Naive B cell (primary cell): ENCODE results near the gene BNC2. TPM values are rescaled to one million over a fixed set of nuclear protein-coding genes. Genes with fewer than 3 reads are reported as not detected.

Experiments used
- ATAC-seq, 2 donors: fragments of 150-1000 bp; cut with Tn5 transposase; 2 replicates each; pipeline ENCODE4 v1.10.0; 2021; ENCODE audit warnings: low read depth in 2 of 2, mild to moderate bottlenecking in 2 of 2, moderate library complexity in 2 of 2
- DNase-seq: peaks from one replicate; pipeline ENCODE4 v3.0.0; 2022
- H3K27ac Mint-ChIP-seq, 6 donors: one replicate each; pipeline ENCODE4 v1.8.0; 2020 to 2022; ENCODE audit warnings: mild to moderate bottlenecking in 6 of 6, mixed read lengths in 6 of 6, moderate library complexity in 5 of 6, inconsistent platforms in 2 of 6
- H3K27me3 Mint-ChIP-seq, 3 donors: one replicate each; pipeline ENCODE4 v1.8.0; 2021 to 2022; ENCODE audit warnings: mixed read lengths in 3 of 3, mild to moderate bottlenecking in 1 of 3
- H3K36me3 Mint-ChIP-seq, 2 donors: one replicate each; pipeline ENCODE4 v1.8.0; 2020 to 2022; ENCODE audit warnings: mixed read lengths in 2 of 2, inconsistent platforms in 1 of 2, mild to moderate bottlenecking in 1 of 2
- H3K4me1 Mint-ChIP-seq, 3 donors: one replicate each; pipeline ENCODE4 v1.8.0; 2020 to 2022; ENCODE audit warnings: mixed read lengths in 3 of 3, inconsistent platforms in 1 of 3, mild to moderate bottlenecking in 1 of 3, moderate library complexity in 1 of 3
- H3K4me3 Mint-ChIP-seq, 8 donors: one replicate each; pipeline ENCODE4 v1.8.0; 2020 to 2022; ENCODE audit warnings: mild to moderate bottlenecking in 8 of 8, mixed read lengths in 8 of 8, moderate library complexity in 8 of 8, inconsistent platforms in 2 of 8
- H3K9me3 Mint-ChIP-seq, 7 donors: one replicate each; pipeline ENCODE4 v1.8.0; 2020 to 2022; ENCODE audit warnings: mixed read lengths in 7 of 7, mild to moderate bottlenecking in 5 of 7, inconsistent platforms in 2 of 7, moderate library complexity in 1 of 7
- polyA plus RNA-seq, 6 donors: library from polyadenylated mRNA; unstranded; fragments of 300-500 nt; fragmentation: Illumina TruSeq; gene quantifications; one replicate each; pipeline ENCODE4 v1.2.3, GENCODE V29; 2021; ENCODE audit warnings: low read depth in 6 of 6

The BNC2 gene
- polyA plus RNA-seq, 6 donors from 2014 or later = not detected

DNA sequence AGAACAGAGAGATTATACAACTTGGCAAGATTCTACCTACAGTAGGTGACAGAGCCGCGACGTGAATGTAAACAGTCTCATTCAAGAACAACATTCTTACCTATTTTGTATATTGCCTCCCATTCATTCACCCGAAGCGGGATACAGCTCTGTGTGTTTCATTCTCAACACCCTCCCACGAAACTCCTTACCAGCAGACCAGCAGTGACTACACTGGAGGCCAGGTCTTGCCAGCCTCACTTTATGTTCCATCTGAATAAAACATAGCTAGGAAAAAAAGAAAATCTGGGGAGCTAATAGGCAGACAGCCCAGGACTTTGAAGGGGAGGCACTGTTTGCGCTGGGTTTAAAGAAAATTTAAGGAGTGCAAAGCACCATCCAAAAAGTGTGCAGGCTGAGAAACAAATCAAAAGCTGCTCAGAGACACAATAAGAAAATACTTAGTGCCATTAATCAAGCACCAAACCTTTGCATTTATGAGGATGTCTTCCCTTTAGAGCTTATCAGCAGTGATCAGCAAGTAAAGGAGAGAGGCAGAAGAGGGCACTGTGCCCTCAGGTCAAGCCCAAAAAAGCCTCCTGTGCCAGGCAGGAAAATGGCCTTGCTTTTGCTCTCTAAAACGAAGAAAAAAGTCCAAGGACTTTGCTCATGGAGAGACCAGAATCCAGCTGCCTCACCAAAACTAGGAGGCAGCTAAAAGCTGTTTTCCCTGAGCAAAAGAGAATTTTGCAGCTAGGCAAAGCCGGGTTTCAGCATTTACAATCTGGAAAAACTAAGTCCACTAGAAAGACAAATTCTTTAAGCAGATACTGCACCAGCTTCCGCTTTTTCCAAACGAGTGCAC is 295.1 kb downstream of the BNC2 start:
- ATAC-seq (no peak), DNase-seq (no peak)
- Mint-ChIP-seq H3K4me1 (no peaks in the 10 kb centered on the region), H3K9me3 (peaks cover 0 to 4% (median 0%) of the 10 kb centered on the region in 7 donors), H3K27me3 (no peaks in the 10 kb centered on the region), H3K36me3 (no peaks in the 10 kb centered on the region), H3K27ac (no peak overlapping the region), H3K4me3 (no peak overlapping the region)

DNA sequence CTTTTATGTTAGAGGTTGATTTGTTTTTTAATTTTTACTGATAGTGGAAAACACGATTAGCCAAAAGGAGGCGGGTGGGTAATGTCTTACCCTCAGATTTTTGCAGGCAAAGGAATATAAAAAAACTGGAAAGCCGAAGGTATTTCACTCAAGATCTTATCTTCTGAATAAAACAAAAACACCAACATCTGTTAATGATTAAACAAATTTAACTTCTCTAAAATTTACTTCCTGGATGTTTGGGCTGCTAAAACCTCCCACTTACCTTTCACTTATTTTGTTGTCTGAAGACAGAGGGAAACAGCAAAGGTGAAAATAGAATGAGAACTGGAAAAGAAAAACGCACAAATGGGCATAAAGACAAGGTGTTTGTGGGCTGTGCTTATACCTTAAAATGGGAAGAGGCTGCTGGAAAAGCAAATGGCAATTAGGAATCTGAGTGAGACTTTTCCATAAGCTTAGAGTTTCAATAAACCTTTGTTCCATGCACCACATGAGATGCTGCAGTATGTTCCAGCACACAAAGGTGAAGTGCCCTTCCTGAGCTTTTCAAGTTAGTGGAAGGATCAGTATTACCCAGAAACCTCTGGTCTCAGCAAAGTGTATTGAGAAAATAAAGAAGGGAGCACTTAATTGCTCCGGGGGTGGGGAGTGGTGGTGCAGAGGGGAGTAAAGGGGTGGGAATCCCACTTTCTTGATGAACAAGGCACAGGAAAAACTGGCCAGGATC is 298.3 kb downstream of the BNC2 start:
- Mint-ChIP-seq H3K36me3 (no peaks in the 10 kb centered on the region), H3K4me1 (no peaks in the 10 kb centered on the region), H3K4me3 (no peak overlapping the region), H3K9me3 (peaks cover 0 to 4% (median 0%) of the 10 kb centered on the region in 7 donors), H3K27me3 (no peaks in the 10 kb centered on the region), H3K27ac (no peak overlapping the region)
- ATAC-seq (no peak), DNase-seq (no peak)

DNA sequence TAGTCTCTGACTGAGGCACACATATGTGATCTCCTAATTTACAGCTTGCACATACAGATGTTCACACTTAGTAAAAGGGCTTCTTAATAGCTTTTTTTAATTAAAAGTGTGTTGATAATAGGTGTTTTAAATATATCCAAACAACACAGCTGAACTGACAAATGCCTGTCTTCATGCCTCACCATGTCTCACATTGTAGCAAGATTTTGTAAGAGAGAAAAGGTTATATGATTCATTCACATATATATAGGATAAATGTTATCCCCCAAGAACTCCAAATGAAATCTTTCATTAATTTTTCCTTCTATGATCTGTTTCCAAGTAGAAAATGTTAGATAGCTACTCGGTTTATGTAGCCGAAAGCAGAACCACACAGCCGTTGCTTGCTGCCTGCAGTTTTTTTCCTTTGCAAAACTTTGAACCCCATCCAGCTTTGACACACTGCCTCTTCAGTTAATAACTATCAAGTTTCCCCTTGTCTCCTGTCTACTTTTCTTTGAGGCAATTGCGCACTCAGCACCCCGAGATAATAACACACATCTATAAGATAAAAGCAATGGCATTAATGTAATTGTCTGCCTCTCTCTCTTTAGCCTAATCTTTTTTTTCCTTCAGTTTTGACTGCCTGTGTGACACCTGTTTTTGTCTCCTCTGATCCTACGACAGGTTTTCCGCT is 299.2 kb downstream of the BNC2 start:
- no peak for DNase-seq
- no peak overlapping the region for H3K4me3 Mint-ChIP-seq
- H3K27me3 Mint-ChIP-seq = no peaks in the 10 kb centered on the region
- no peaks in the 10 kb centered on the region for H3K36me3 Mint-ChIP-seq
- peaks cover 0 to 4% (median 0%) of the 10 kb centered on the region in 7 donors for H3K9me3 Mint-ChIP-seq
- H3K4me1 Mint-ChIP-seq = no peaks in the 10 kb centered on the region
- H3K27ac Mint-ChIP-seq = peak overlapping the region in 1 of 6 donors; percentile 5
- ATAC-seq = no peak

DNA sequence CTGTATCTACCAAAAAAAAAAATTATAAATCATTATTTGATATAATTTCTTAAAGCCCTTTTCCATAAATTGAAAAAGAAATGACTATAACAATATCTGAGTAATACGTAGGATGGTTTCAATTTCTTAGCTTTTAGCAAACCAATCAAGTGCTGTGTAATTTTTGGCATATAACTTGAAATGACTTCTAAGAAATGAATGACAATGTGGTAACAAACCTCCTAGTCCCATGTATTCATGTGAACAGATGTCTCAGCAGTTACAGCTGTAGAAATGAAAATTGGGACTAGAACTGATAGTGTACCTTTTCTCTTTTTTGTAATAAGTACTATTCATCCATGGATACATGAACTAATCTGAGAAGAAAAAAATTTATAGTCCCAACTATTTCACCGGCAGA is 307.0 kb downstream of the BNC2 start:
- no peaks in the 10 kb centered on the region for H3K27me3 Mint-ChIP-seq
- H3K4me1 Mint-ChIP-seq = no peaks in the 10 kb centered on the region
- H3K36me3 Mint-ChIP-seq = no peaks in the 10 kb centered on the region
- H3K4me3 Mint-ChIP-seq = no peak overlapping the region
- ATAC-seq (no peak), DNase-seq (no peak)
- H3K27ac Mint-ChIP-seq = no peak overlapping the region
- peaks cover 0 to 7% (median 2%) of the 10 kb centered on the region in 7 donors for H3K9me3 Mint-ChIP-seq

DNA sequence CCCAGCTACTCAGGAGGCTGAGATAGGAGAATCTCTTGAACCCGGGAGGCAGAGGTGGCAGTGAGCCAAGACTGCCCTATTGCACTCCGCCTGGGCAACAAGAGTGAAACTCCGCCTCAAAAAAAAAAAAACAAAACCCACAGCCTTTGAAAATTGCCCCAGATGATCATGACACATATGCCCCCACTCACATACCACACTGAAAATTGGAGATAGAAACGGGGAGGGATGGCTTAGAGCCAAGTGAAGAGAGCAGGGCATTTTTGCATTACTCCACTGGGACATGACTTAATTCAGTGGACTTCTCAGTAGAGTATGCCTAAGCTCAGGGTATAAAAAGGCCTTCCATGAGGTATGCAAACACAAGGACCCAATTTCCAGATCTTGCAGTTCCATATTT is 309.3 kb downstream of the BNC2 start:
- ATAC-seq (no peak), DNase-seq (no peak)
- H3K27me3 Mint-ChIP-seq = no peaks in the 10 kb centered on the region
- H3K4me1 Mint-ChIP-seq = no peaks in the 10 kb centered on the region
- H3K9me3 Mint-ChIP-seq = peaks cover 0 to 7% (median 2%) of the 10 kb centered on the region in 7 donors
- H3K36me3 Mint-ChIP-seq = no peaks in the 10 kb centered on the region
- H3K4me3 Mint-ChIP-seq = no peak overlapping the region
- H3K27ac Mint-ChIP-seq = no peak overlapping the region

GRCh38 chr9:16559418-16560188 is 310.9 kb downstream of the BNC2 start:
- DNase-seq (no peak), ATAC-seq (no peak)
- peaks cover 0 to 5% (median 4%) of the 10 kb centered on the region in 7 donors for H3K9me3 Mint-ChIP-seq
- H3K27ac Mint-ChIP-seq = no peak overlapping the region
- no peaks in the 10 kb centered on the region for H3K27me3 Mint-ChIP-seq
- H3K36me3 Mint-ChIP-seq = no peaks in the 10 kb centered on the region
- no peak overlapping the region for H3K4me3 Mint-ChIP-seq
- H3K4me1 Mint-ChIP-seq = no peaks in the 10 kb centered on the region

GRCh38 chr9:16555802-16556201 is 314.7 kb downstream of the BNC2 start:
- no peaks in the 10 kb centered on the region for H3K4me1 Mint-ChIP-seq

GRCh38 chr9:16553869-16554540 is 316.5 kb downstream of the BNC2 start:
- no peaks in the 10 kb centered on the region for H3K36me3 Mint-ChIP-seq

More at GRCh38 chr9:16555802-16556201, 314.7 kb downstream of the BNC2 start:
- H3K9me3 Mint-ChIP-seq = peaks cover 0 to 12% (median 3%) of the 10 kb centered on the region in 7 donors
- H3K4me3 Mint-ChIP-seq = no peak overlapping the region
- DNase-seq (no peak), ATAC-seq (no peak)
- H3K36me3 Mint-ChIP-seq = no peaks in the 10 kb centered on the region
- no peaks in the 10 kb centered on the region for H3K27me3 Mint-ChIP-seq
- no peak overlapping the region for H3K27ac Mint-ChIP-seq

DNA sequence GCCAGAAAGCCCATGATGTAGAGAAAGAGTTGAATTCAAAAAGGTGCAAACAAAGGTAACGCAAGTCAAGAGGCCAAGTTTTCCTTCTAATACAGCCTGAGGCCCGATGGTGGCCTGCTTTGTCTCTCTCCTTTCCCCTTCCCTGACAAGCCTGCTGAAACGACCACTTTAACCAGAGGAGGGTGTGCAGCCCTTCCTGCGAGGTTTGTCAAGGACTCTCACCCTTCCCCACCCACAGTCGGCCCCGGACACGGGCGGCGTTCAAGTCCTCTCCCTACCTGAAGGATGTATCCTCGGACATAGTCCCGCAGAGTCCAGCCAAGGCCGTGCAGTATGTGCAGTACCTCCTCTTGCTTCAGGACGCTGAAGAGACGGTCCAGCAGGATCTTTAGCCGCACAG is 318.2 kb downstream of the BNC2 start:
- Mint-ChIP-seq H3K36me3 (no peaks in the 10 kb centered on the region), H3K27me3 (no peaks in the 10 kb centered on the region), H3K9me3 (peaks cover 0 to 7% (median 2%) of the 10 kb centered on the region in 7 donors), H3K27ac (no peak overlapping the region), H3K4me1 (no peaks in the 10 kb centered on the region), H3K4me3 (no peak overlapping the region)
- no peak for ATAC-seq
- DNase-seq = no peak

More at GRCh38 chr9:16553869-16554540, 316.5 kb downstream of the BNC2 start:
- no peak overlapping the region for H3K27ac Mint-ChIP-seq
- H3K4me1 Mint-ChIP-seq = no peaks in the 10 kb centered on the region
- no peaks in the 10 kb centered on the region for H3K27me3 Mint-ChIP-seq
- peaks cover 0 to 7% (median 2%) of the 10 kb centered on the region in 7 donors for H3K9me3 Mint-ChIP-seq
- no peak for DNase-seq
- no peak overlapping the region for H3K4me3 Mint-ChIP-seq
- no peak for ATAC-seq

- H3K4me1 Mint-ChIP-seq = no peaks in the 10 kb centered on the region
- H3K4me3 Mint-ChIP-seq = no peak overlapping the region
- H3K27ac Mint-ChIP-seq = peak overlapping the region in 1 of 6 donors; percentile 65
- no peaks in the 10 kb centered on the region for H3K27me3 Mint-ChIP-seq
- H3K36me3 Mint-ChIP-seq = no peaks in the 10 kb centered on the region
- no peak for DNase-seq
- H3K9me3 Mint-ChIP-seq = peaks cover 0 to 7% (median 2%) of the 10 kb centered on the region in 7 donors
- no peak for ATAC-seq
Observed at GRCh38 chr9:16551692-16552091, 318.8 kb downstream of the BNC2 start.

DNA sequence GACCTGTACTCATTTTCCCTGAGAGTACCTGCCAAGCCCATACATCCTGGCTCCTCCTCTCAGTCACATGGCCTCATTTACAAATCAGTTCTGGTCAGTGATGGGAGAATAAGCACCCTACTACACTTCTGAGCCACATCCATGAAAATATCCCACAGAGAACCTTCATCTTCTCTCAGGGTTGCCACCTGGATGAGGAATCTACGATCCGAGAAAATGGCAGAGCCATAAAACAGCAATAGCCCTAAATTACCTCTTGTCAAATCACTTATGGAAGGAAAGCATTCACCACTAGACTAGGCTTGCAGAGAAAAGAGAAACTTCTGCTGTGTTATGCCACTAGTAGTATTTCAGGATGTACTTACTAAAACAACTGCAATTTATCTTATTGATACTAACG is 324.8 kb downstream of the BNC2 start:
- no peak overlapping the region for H3K27ac Mint-ChIP-seq
- H3K4me1 Mint-ChIP-seq = no peaks in the 10 kb centered on the region
- no peak overlapping the region for H3K4me3 Mint-ChIP-seq
- peaks cover 0 to 2% (median 0%) of the 10 kb centered on the region in 7 donors for H3K9me3 Mint-ChIP-seq
- DNase-seq (no peak), ATAC-seq (no peak)
- H3K27me3 Mint-ChIP-seq = no peaks in the 10 kb centered on the region
- H3K36me3 Mint-ChIP-seq = no peaks in the 10 kb centered on the region

DNA sequence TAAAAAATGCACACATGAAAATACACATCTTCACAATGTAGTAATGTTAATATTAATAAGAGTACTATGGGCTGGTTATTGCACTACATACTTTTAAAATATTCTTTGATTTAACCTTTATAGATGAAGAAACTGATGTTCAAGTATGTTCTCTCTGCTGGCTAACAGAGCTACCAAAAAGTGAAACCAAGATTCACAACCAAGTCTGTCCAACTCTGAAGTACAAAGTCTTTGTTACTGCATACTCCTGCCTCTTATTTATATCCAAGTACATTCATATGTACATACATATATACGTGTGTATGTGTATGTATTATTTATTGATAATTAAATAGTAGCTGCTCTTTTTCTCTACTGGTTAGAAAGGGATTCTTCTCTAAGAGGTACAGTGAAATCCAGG is 325.6 kb downstream of the BNC2 start:
- Mint-ChIP-seq H3K4me3 (no peak overlapping the region), H3K27me3 (no peaks in the 10 kb centered on the region), H3K9me3 (peaks cover 0 to 2% (median 0%) of the 10 kb centered on the region in 7 donors)

More for the DNA sequence above, 325.6 kb downstream of the BNC2 start:
- no peak overlapping the region for H3K27ac Mint-ChIP-seq
- no peak for DNase-seq
- no peaks in the 10 kb centered on the region for H3K36me3 Mint-ChIP-seq
- no peaks in the 10 kb centered on the region for H3K4me1 Mint-ChIP-seq
- ATAC-seq = no peak
